ENCODE data around the gene BOD1L1.

The BOD1L1 gene

GRCh38 chr4:13522282-13523104 is 105.0 kb downstream of the BOD1L1 start:
- DNase-seq = no peak

GRCh38 chr4:13521047-13521446 is 106.5 kb downstream of the BOD1L1 start:
- DNase-seq = no peak

Data from amniotic stem cell (primary cell).